NCI-H2171 treated with DMSO at 0.1 percent for 48 hours (cell line): ENCODE measurements around the gene PEX5.
"Not testable (repeated sequence)": the region's sequence is repeated elsewhere in the genome, so short reads cannot be mapped to it uniquely, and the experiment has no call there.

Experiments used
- DNase-seq: peaks from one replicate; lab custom pipeline; 2025; lab: John Stamatoyannopoulos, UW

Gene PEX5

DNA sequence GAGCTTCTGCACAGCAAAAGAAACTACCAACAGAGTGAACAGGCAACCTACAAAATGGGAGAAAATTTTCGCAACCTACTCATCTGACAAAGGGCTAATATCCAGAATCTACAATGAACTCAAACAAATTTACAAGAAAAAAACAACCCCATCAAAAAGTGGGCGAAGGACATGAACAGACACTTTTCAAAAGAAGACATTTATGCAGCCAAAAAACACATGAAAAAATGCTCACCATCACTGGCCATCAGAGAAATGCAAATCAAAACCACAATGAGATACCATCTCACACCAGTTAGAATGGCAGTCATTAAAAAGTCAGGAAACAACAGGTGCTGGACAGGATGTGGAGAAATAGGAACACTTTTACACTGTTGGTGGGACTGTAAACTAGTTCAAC, 24.3 kb downstream of the PEX5 start:
- DNase-seq = not testable (repeated sequence)

DNA sequence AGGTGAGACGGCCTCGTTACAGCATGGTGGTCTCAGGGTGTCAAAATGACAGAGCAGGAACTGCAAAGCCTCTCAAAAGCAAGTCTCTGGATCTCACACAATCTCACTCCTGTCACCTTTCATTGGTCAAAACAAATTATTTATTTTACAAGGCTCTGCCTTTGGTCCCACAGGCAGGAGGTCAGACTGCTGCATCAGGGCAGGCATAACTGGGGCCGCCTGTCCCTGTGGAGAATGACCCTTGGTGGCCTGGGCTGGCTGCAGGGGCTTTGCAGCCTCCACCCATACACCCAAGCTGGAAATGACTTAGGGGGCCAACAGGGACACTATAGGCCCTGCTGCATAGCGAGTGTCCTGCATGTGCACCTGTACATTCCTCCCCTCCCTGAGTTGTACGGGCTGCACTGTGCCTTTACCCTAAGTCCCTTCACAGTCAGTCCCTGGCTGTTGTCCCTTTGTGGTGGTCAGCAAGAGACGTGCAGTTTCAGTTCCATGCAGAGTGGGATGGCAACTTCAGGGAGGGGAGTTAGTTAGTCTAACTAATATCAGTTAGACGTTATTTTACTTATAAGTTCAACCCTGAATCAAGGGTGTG, 28.1 kb downstream of the PEX5 start:
- DNase-seq = no peak

DNA sequence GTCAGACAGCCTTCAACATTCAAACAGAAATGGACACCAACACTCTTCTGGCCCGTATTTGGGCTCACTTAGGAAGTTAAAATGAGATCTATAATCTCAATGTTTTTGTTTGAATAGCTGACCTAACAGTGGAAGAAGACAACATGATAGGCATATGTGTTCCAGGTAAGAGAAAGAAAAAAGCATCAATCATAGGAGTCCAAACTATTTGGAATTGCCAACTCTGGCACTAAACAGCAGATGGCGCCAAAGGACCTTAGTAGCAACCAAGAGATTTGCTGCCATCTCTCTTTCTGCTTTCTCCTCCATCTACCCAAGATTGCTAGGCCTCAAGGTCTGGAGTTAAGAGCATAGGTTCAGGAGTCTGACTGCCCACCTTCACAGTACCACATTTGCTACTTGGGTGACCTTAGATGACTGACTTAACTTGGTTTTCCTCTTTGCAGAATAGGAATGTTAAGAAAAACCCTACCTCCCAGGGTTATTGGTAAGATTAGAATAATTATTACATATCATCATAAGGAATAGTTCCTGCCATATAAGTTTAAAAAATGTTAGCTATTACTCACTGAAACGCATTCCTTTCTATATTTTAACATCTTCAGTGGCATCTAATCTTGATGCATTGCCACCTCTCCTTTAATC, 30.2 kb downstream of the PEX5 start:
- DNase-seq = peak; percentile 99

DNA sequence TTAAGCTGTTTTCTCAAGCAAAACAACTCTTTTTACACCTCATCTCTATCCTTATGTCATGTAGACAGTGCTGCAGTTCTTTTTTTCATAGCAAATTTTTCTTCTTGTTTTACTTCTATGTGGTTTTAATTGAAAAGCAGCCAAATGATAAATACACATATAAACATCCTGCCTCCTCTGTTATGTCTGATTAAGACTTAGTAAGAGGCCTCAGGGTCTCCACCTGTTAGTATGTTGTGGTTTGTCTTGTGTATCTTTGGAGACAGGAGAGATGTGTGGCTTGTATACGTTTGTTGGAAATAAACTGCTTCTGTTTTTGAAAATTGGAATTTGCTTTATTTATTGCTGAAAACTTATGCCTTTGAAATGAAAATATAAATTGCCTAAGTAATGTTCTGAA, 32.0 kb downstream of the PEX5 start:
- DNase-seq = no peak

DNA sequence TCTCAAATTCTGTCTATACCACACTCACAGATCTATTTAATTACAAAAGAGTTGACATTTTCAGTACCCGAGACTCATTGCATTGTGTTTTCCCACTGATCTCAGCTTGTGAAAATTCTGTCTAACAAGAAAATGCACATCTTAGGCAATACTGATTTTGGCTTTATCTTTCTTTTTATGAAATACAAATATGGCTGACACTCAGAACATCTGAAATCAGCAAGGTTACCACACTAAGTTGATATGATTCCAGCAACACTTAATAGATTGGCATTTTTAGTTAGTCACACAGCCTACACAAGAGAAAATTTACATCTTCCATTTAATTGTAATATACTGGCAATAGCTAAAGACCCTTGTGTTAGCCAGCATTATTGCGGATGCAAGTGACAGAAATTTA, 40.3 kb downstream of the PEX5 start:
- DNase-seq = no peak

DNA sequence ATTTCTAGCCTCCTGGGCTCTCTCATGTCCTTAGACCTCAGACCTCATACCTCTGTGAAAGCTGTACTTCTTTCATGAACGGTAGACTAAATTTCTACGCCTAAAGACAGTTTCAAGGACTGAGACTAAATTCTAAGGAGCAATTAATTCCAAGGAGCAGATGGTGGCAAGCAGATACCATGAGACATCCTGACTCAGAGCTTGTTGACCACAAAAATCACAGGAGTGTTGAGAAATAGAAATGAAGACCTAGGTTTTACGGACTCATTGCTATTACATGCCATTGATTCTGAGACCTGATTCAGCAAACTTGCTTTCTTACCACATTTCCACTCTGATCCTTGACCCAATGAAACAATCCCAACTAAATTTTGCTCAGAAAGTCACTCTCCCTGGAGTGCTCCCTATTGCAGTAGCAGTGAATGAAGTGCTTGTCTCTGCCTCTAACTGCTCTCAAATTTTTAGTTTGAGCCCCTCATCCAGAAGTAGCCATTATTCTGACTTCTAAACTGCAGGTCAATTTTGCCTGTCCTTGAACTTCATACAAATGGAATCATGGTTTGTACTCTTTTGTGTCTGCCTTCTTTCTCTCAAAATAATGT, 52.0 kb downstream of the PEX5 start:
- no peak for DNase-seq

DNA sequence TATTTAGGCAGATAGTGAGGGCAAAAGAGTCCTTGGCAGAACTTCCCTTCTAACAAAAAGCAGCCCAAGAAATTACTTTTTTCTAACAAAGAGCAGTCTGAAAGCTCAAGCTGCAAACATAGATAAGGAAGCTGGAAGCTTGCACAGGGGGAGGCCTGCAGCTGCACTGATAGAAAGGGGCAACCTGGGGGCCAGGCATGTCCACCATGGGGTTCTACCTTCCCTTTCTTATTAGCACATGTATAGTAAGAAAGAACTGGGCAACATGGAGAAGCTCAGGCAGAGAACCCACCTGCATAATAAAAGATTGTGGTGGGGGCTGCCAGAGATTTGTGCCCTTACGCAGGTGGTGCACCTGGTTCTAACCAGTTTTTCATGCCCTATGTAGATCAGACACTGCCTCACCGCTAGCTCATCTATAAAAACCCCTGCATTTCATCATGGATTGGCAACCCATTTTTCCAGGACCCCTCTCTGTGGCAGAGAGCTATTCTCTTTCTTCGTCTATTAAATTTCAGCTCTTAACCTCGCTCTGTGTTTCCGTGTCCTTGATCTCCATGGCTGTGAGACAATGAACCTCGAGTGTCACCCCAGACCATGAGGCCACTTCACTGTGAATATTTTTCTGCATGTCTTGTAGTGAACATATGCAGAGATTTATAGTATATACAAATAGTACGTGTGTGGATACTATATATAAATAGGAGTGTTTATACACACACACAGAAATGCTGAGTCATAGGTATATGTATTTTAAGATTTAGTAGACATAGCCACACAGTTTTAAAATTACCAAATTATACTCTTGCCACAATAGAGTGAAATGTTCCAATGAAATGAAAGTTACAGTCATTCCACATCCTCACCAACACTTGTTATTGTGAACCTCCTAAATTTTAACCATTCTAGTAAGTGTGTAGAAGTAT, 53.0 kb downstream of the PEX5 start:
- no peak for DNase-seq

DNA sequence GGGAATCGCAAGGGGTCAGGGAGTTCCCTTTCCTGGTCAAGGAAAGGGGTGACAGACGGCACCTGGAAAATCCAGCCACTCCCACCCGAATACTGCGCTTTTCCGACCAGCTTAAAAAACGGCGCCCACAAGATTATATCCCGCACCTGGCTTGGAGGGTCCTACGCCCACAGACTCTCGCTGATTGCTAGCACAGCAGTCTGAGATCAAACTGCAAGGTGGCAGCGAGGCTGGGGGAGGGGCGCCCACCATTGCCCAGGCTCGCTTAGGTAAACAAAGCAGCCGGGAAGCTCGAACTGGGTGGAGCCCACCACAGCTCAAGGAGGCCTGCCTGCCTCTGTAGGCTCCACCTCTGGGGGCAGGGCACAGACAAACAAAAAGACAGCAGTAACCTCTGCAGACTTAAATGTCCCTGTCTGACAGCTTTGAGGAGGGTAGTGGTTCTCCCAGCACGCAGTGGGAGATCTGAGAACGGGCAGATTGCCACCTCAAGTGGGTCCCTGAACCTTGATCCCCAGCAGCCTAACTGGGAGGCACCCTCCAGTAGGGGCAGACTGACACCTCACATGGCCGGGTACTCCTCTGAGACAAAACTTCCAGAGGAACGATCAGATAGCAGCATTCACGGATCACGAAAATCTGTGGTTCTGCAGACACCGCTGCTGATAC, 62.0 kb downstream of the PEX5 start:
- DNase-seq = peak; percentile 75

DNA sequence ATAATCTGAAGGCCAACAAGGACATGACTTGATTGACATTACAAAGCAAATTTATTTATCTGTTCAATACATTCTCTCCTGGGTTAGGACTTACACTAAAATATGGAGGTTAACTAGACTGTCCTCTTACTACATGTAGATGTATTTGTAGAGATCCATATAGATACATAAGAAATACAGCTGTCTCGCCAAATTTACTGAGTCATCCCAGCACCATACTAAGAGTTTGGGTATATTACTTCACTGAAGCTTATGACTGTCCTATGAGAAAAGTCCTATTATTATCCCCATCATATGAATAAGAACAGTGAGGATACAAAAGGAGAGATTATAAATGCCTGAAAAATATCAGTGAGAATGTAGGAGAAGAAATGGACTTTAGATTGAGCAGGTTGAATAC, 69.6 kb downstream of the PEX5 start:
- no peak for DNase-seq
